Measurements from ENCODE around the gene ATF1. TPM values are rescaled to one million over a fixed set of nuclear protein-coding genes. Genes with fewer than 3 reads are reported as not detected.

ATF1 gene
- total RNA-seq, 1 donor from 2014 or later: 17.7 TPM

- DNase-seq (ENCODE audit: extremely low spot score in 2 of 2): no peak
- Histone ChIP-seq H3K27me3 (no peaks in the 10 kb centered on the region), H3K4me1 (peaks cover 9% of the 10 kb centered on the region), H3K9me3 (no peaks in the 10 kb centered on the region), H3K36me3 (peaks cover 0 to 13% of the 10 kb centered on the region in 2 donors), H3K27ac (no peak overlapping the region), H3K4me3 (no peak overlapping the region)
- TF ChIP-seq POLR2AphosphoS5 (IDR thresholded peaks at IDR 0.05; ENCODE audit: insufficient read depth in 1 of 2, low read depth in 1 of 2): no peak
- intact Hi-C loops (cut with DNase I): no loop called here
These were observed 20.6 kb downstream of the ATF1 start for GRCh38 chr12:50784501-50784900.

DNA sequence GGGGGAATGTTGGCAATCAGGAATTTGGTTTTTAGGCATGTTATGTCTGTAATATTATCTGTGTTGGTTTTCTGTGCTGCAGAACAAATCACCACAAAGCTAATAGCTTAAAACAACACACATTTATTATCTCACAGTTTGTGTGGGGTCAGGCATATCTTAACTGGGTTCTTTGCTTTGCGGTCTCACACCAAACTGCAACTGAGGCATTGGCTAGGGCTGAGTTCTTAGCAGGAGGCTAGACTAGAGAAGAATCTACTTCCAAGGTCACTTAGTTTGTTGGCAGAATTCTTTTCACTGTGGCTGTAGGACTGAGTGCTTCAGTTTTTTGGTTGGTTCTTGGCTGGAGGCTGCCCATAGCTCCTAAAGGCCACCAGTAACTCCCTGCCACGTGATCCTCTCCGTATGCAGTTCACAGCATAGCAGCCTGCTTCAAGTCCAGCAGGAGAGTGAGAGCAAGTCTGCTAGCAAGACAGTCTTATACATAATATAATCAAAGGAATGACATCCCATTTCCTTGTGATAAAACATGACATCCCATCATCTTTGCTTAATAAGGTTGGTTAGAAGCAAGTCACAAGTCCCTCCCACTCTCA, 21.6 kb downstream of the ATF1 start:
- Histone ChIP-seq H3K4me3 (no peak overlapping the region), H3K9me3 (no peaks in the 10 kb centered on the region), H3K36me3 (peaks cover 0 to 13% of the 10 kb centered on the region in 2 donors), H3K27ac (no peak overlapping the region), H3K27me3 (no peaks in the 10 kb centered on the region), H3K4me1 (peaks cover 9% of the 10 kb centered on the region)
- TF ChIP-seq CTCF (IDR thresholded peaks at IDR 0.05) (no peak), POLR2A (IDR thresholded peaks at IDR 0.05) (no peak), POLR2AphosphoS5 (IDR thresholded peaks at IDR 0.05; ENCODE audit: insufficient read depth in 1 of 2, low read depth in 1 of 2) (no peak)
- DNase-seq (ENCODE audit: extremely low spot score in 2 of 2): no peak
- intact Hi-C loops (cut with DNase I): no loop called here

- Histone ChIP-seq H3K4me1 (peaks cover 9% of the 10 kb centered on the region), H3K27ac (no peak overlapping the region), H3K9me3 (no peaks in the 10 kb centered on the region), H3K4me3 (no peak overlapping the region), H3K36me3 (peaks cover 0 to 6% of the 10 kb centered on the region in 2 donors), H3K27me3 (no peaks in the 10 kb centered on the region)
- intact Hi-C loops (cut with DNase I): no loop called here
- no peak for DNase-seq (ENCODE audit: extremely low spot score in 2 of 2)
- TF ChIP-seq POLR2AphosphoS5 (IDR thresholded peaks at IDR 0.05; ENCODE audit: insufficient read depth in 1 of 2, low read depth in 1 of 2): peak in 1 of 2 donors; percentile 77
- no peak for TF ChIP-seq CTCF (IDR thresholded peaks at IDR 0.05)
These were observed 22.8 kb downstream of the ATF1 start for GRCh38 chr12:50786498-50787231.

DNA sequence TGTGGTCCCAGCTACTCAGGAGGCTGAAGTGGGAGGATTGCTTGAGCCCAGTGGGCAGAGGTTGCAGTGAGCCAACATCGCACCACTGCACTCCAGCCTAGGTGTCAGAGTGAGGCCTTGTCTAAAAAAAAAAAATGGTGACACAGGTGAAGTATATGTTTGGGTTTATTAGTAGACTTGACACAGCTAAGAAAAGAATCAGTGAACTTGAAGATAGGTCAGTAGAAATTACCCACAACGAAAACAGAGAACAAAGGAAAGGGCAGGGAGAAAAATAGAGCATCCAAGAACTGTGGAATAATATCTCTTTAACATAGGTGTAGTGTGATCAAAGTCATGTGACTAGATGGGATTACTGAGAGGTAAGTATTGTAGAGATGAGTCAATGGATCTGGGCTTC, 23.7 kb downstream of the ATF1 start:
- H3K4me1 ChIP-seq: peaks cover 9% of the 10 kb centered on the region
- no peak for DNase-seq (ENCODE audit: extremely low spot score in 2 of 2)
- H3K9me3 ChIP-seq: no peaks in the 10 kb centered on the region
- H3K27ac ChIP-seq: no peak overlapping the region
- no peaks in the 10 kb centered on the region for H3K36me3 ChIP-seq
- intact Hi-C loops (cut with DNase I): no loop called here
- H3K27me3 ChIP-seq: no peaks in the 10 kb centered on the region
- TF ChIP-seq POLR2AphosphoS5 (IDR thresholded peaks at IDR 0.05; ENCODE audit: insufficient read depth in 1 of 2, low read depth in 1 of 2) (no peak), CTCF (IDR thresholded peaks at IDR 0.05) (no peak), POLR2A (IDR thresholded peaks at IDR 0.05) (no peak)
- H3K4me3 ChIP-seq: no peak overlapping the region

DNA sequence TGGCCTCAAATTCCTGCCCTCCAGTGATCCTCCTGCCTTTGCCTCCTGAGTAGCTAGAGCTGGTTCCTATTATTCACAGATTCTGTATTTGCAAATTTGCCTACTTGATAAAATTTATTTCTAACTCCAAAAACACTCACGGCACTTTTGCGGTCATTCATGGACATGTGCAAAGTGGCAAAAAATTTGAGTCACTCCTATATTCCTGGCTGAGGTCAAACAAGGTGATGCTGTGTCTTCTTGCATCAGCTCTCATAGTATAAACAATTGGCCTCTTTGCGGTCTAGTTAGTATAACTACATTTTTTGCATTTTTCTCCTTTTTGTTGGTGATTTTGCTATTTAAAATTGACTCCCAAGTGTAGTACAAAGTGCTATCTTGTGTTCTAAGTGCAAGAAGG, 24.7 kb downstream of the ATF1 start:
- intact Hi-C loops (cut with DNase I): no loop called here
- Histone ChIP-seq H3K27ac (no peak overlapping the region), H3K27me3 (no peaks in the 10 kb centered on the region), H3K36me3 (no peaks in the 10 kb centered on the region), H3K4me3 (no peak overlapping the region), H3K4me1 (peaks cover 9% of the 10 kb centered on the region), H3K9me3 (no peaks in the 10 kb centered on the region)
- no peak for DNase-seq (ENCODE audit: extremely low spot score in 2 of 2)
- TF ChIP-seq POLR2A (IDR thresholded peaks at IDR 0.05): no peak
- no peak for TF ChIP-seq CTCF (IDR thresholded peaks at IDR 0.05)
- TF ChIP-seq POLR2AphosphoS5 (IDR thresholded peaks at IDR 0.05; ENCODE audit: insufficient read depth in 1 of 2, low read depth in 1 of 2): no peak
